GM23338 (cell line): ENCODE data around the gene L1CAM. TPM values are rescaled to one million over a fixed set of nuclear protein-coding genes. Genes with fewer than 3 reads are reported as not detected.

Experiments
- ATAC-seq: fragments of 200-7000 bp; cut with Tn5 transposase; 3 replicates; pipeline ENCODE4 v1.9.1; 2020
- DNase-seq: peaks from one replicate; pipeline ENCODE4 v3.0.0-alpha.2; 2015; ENCODE audit warnings: low spot score
- H2AFZ ChIP-seq: fragments of 200-600 bp; sonication (generic); 2 replicates; pipeline ENCODE4 v1.8.0; 2016; ENCODE audit warnings: antibody characterized with exemption, mild to moderate bottlenecking, moderate library complexity
- H3F3A ChIP-seq: fragments of 200-600 bp; sonication (generic); replicated peaks from 2 replicates; pipeline ENCODE4 v1.8.0; 2017; ENCODE audit warnings: antibody characterized with exemption, mixed run types, low read depth
- H3K27ac ChIP-seq: fragments of 200-600 bp; sonication (generic); 2 replicates; pipeline ENCODE4 v1.6.1; 2016; ENCODE audit warnings: low read depth
- H3K27me3 ChIP-seq: fragments of 200-600 bp; sonication (generic); 2 replicates; pipeline ENCODE4 v1.8.0; 2016; ENCODE audit warnings: mild to moderate bottlenecking, mixed run types, moderate library complexity; ENCODE audit not compliant: insufficient read depth
- H3K36me3 ChIP-seq: fragments of 200-600 bp; sonication (generic); 2 replicates; pipeline ENCODE4 v1.8.0; 2016; ENCODE audit warnings: mild to moderate bottlenecking; ENCODE audit not compliant: insufficient read depth
- H3K4me1 ChIP-seq: fragments of 200-600 bp; sonication (generic); 2 replicates; pipeline ENCODE4 v1.8.0; 2016; ENCODE audit warnings: mild to moderate bottlenecking, moderate library complexity; ENCODE audit not compliant: insufficient read depth
- H3K4me2 ChIP-seq: fragments of 200-600 bp; sonication (generic); 2 replicates; pipeline ENCODE4 v1.7.1; 2017; ENCODE audit warnings: mixed run types
- H3K4me3 ChIP-seq: fragments of 200-600 bp; sonication (generic); 2 replicates; pipeline ENCODE4 v1.6.1; 2016; ENCODE audit warnings: mixed run types
- H3K79me2 ChIP-seq: fragments of 200-600 bp; sonication (generic); replicated peaks from 2 replicates; pipeline ENCODE4 v1.8.0; 2017; ENCODE audit warnings: mild to moderate bottlenecking; ENCODE audit not compliant: insufficient read depth
- H3K9me2 ChIP-seq: fragments of 200-600 bp; sonication (generic); 2 replicates; pipeline ENCODE4 v1.8.0; 2017; ENCODE audit not compliant: insufficient read depth
- H4K20me1 ChIP-seq: fragments of 200-600 bp; sonication (generic); replicated peaks from 2 replicates; pipeline ENCODE4 v1.8.0; 2017; ENCODE audit warnings: mild to moderate bottlenecking; ENCODE audit not compliant: insufficient read depth
- H3K27ac Mint-ChIP-seq: 2 replicates; pipeline ENCODE4 v1.8.0; 2020; ENCODE audit warnings: inconsistent platforms, mild to moderate bottlenecking, moderate library complexity, mixed read lengths
- H3K27me3 Mint-ChIP-seq: 3 replicates; pipeline ENCODE4 v1.8.0; 2022; ENCODE audit warnings: low read depth, mild to moderate bottlenecking, moderate library complexity, mixed read lengths, inconsistent platforms; ENCODE audit not compliant: insufficient read depth, poor library complexity
- H3K36me3 Mint-ChIP-seq: 3 replicates; pipeline ENCODE4 v1.8.0; 2021; ENCODE audit warnings: low read depth, mild to moderate bottlenecking, inconsistent platforms, moderate library complexity, mixed read lengths
- H3K4me1 Mint-ChIP-seq: 3 replicates; pipeline ENCODE4 v1.8.0; 2020; ENCODE audit warnings: mild to moderate bottlenecking, inconsistent platforms, mixed read lengths
- H3K4me3 Mint-ChIP-seq: 3 replicates; pipeline ENCODE4 v1.8.0; 2021; ENCODE audit warnings: moderate library complexity, mild to moderate bottlenecking, inconsistent platforms, mixed read lengths
- H3K9me3 Mint-ChIP-seq: 3 replicates; pipeline ENCODE4 v1.8.0; 2020; ENCODE audit warnings: moderate library complexity, mild to moderate bottlenecking, inconsistent platforms, mixed read lengths
- CREB1 ChIP-seq: fragments of 250-450 bp; sonication (Bioruptor Pico); IDR thresholded peaks from 2 replicates; pipeline ENCODE4 v1.5.0; 2020; ENCODE audit warnings: low read depth, mild to moderate bottlenecking, moderate library complexity
- CTCF ChIP-seq, 2 experiments: fragments of 200-600 bp in 1 of 2; sonication (generic) in 1 of 2; conservative IDR thresholded peaks; 2 replicates each; pipeline versions ENCODE4 v1.5.1 to v1.6.1; 2016 to 2017; ENCODE audit warnings: antibody characterized with exemption in 2 of 2, low read depth in 2 of 2, mild to moderate bottlenecking in 2 of 2, moderate library complexity in 1 of 2
- EZH2 ChIP-seq: fragments of 200-600 bp; sonication (generic); IDR thresholded peaks from one replicate; pipeline ENCODE4 v1.8.0; 2017; ENCODE audit warnings: antibody characterized with exemption, mild to moderate bottlenecking, low read depth; ENCODE audit not compliant: unreplicated experiment
- EZH2phosphoT487 ChIP-seq: fragments of 200-600 bp; sonication (generic); IDR thresholded peaks from one replicate; pipeline ENCODE4 v1.8.1; 2018; ENCODE audit warnings: antibody characterized with exemption; ENCODE audit not compliant: unreplicated experiment
- JUNB ChIP-seq: IDR thresholded peaks from one replicate; pipeline ENCODE4 v1.6.1; 2016; ENCODE audit warnings: antibody characterized with exemption; ENCODE audit not compliant: unreplicated experiment
- NANOG ChIP-seq: IDR thresholded peaks from 2 replicates; pipeline ENCODE4 v1.6.1; 2016; ENCODE audit warnings: antibody characterized with exemption, borderline replicate concordance
- POLR2AphosphoS5 ChIP-seq: IDR thresholded peaks from 2 replicates; pipeline ENCODE4 v1.6.1; 2016; ENCODE audit warnings: antibody characterized with exemption, low read depth
- REST ChIP-seq: IDR thresholded peaks from one replicate; pipeline ENCODE4 v1.6.1; 2018; ENCODE audit warnings: antibody characterized with exemption; ENCODE audit not compliant: unreplicated experiment
- STAT1 ChIP-seq: IDR thresholded peaks from one replicate; pipeline ENCODE4 v1.6.1; 2016; ENCODE audit warnings: antibody characterized with exemption; ENCODE audit not compliant: unreplicated experiment
- ZNF331 ChIP-seq: fragments of 250-450 bp; sonication (Bioruptor Pico); IDR thresholded peaks from 2 replicates; pipeline ENCODE4 v1.5.0; 2020; ENCODE audit warnings: low read depth, mild to moderate bottlenecking, moderate library complexity
- polyA plus RNA-seq: library from polyadenylated mRNA; unstranded; fragments of >200 nt; fragmentation: Nextera tagmentation; extraction: Ambion mirVana; gene quantifications from 2 replicates; pipeline ENCODE4 v1.2.1, GENCODE V29; 2016
- total RNA-seq: library from RNA; depleted of rRNA; stranded (reverse); fragments of >200 nt; shearing (Covaris generic); gene quantifications from 2 replicates; pipeline ENCODE4 v1.2.3, GENCODE V29; 2014

The L1CAM gene
- total and polyA plus RNA-seq, 2 experiments from 2014 or later = 7.4 to 29.2 TPM

GRCh38 chrX:153884590-153884989, 1.4 kb downstream of the L1CAM start:
- Mint-ChIP-seq H3K27ac (no peak overlapping the region), H3K4me1 (peaks cover 28% of the 10 kb centered on the region), H3K27me3 (peaks cover 8% of the 10 kb centered on the region), H3K4me3 (peak overlapping the region; percentile 70), H3K36me3 (no peaks in the 10 kb centered on the region; the same call in 2 of the 3 replicates), H3K9me3 (no peaks in the 10 kb centered on the region)
- no peak overlapping the region for H3K27ac ChIP-seq
- H3K36me3 ChIP-seq = no peaks in the 10 kb centered on the region
- DNase-seq (peak; percentile 46), ATAC-seq (peak; percentile 51)
- no peak overlapping the region for H2AFZ ChIP-seq
- H3K79me2 ChIP-seq = no peaks in the 10 kb centered on the region
- H3K4me3 ChIP-seq = peak overlapping the region; percentile 56
- H3K4me1 ChIP-seq = peaks cover 19% of the 10 kb centered on the region; the same call in 1 of the 2 replicates
- no peaks in the 10 kb centered on the region for H3F3A ChIP-seq
- no peaks in the 10 kb centered on the region for H3K9me2 ChIP-seq
- H3K27me3 ChIP-seq = no peaks in the 10 kb centered on the region; the same call in 1 of the 2 replicates
- H3K4me2 ChIP-seq = peak overlapping the region; percentile 71; the same call in 1 of the 2 replicates
- TF ChIP-seq STAT1 (no peak), CTCF (conservative IDR thresholded peaks at IDR 0.05; ENCODE audit: low read depth in 2 of 2) (peak; percentile 33 to 67; a peak in 3 of 4 replicates)
- H4K20me1 ChIP-seq = no peaks in the 10 kb centered on the region

GRCh38 chrX:153884136-153884535, 1.8 kb downstream of the L1CAM start:
- no peaks in the 10 kb centered on the region; the same call in 1 of the 2 replicates for H3K27me3 ChIP-seq
- DNase-seq (no peak), ATAC-seq (no peak)
- peaks cover 19% of the 10 kb centered on the region; the same call in 1 of the 2 replicates for H3K4me1 ChIP-seq
- H3K4me3 ChIP-seq = peak overlapping the region; percentile 56; the same call in 1 of the 2 replicates
- Mint-ChIP-seq H3K27ac (no peak overlapping the region), H3K9me3 (no peaks in the 10 kb centered on the region), H3K4me1 (peaks cover 31% of the 10 kb centered on the region), H3K27me3 (peaks cover 8% of the 10 kb centered on the region), H3K4me3 (peak overlapping the region; percentile 70), H3K36me3 (no peaks in the 10 kb centered on the region; the same call in 2 of the 3 replicates)
- H3F3A ChIP-seq = no peaks in the 10 kb centered on the region
- no peaks in the 10 kb centered on the region for H4K20me1 ChIP-seq
- no peak overlapping the region; the same call in 1 of the 2 replicates for H3K4me2 ChIP-seq
- no peaks in the 10 kb centered on the region for H3K36me3 ChIP-seq
- no peak overlapping the region for H2AFZ ChIP-seq
- H3K79me2 ChIP-seq = no peaks in the 10 kb centered on the region
- no peak overlapping the region for H3K27ac ChIP-seq
- no peaks in the 10 kb centered on the region for H3K9me2 ChIP-seq
- TF ChIP-seq POLR2AphosphoS5 (no peak), REST (no peak), ZNF331 (CRISPR knock-in tag) (no peak), NANOG (no peak), CTCF (conservative IDR thresholded peaks at IDR 0.05; ENCODE audit: low read depth in 2 of 2) (no peak), JUNB (no peak), EZH2phosphoT487 (no peak), CREB1 (CRISPR knock-in tag) (no peak), EZH2 (no peak)
